ENCODE measurements around the gene GJD3.

The GJD3 gene

GRCh38 chr17:40316571-40317344, 47.8 kb downstream of the GJD3 start:
- Histone ChIP-seq H3K27ac (peak overlapping the region in 20 of 21 experiments; percentile 60 to 99 (median 95)), H3K4me3 (peak overlapping the region; percentile 9 to 99 (median 79))

GRCh38 chr17:40315678-40316570, 48.6 kb downstream of the GJD3 start:
- Histone ChIP-seq H3K27ac (peak overlapping the region in 18 of 21 experiments; percentile 26 to 99 (median 95)), H3K4me3 (peak overlapping the region in 1 of 7 experiments; percentile 99)

GRCh38 chr17:40315206-40315605, 49.3 kb downstream of the GJD3 start:
- Histone ChIP-seq H3K4me3 (no peak overlapping the region), H3K27ac (peak overlapping the region in 15 of 21 experiments; percentile 24 to 99 (median 55))

GRCh38 chr17:40314584-40314956, 50.0 kb downstream of the GJD3 start:
- H3K4me3 ChIP-seq, result no peak overlapping the region
- peak overlapping the region in 17 of 21 experiments; percentile 14 to 99 (median 62) for H3K27ac ChIP-seq

GRCh38 chr17:40313668-40314583, 50.6 kb downstream of the GJD3 start:
- Histone ChIP-seq H3K27ac (peak overlapping the region in 18 of 21 experiments; percentile 14 to 99 (median 62)), H3K4me3 (no peak overlapping the region)
